Measurements from ENCODE around the gene AKAP13.

The AKAP13 gene

DNA sequence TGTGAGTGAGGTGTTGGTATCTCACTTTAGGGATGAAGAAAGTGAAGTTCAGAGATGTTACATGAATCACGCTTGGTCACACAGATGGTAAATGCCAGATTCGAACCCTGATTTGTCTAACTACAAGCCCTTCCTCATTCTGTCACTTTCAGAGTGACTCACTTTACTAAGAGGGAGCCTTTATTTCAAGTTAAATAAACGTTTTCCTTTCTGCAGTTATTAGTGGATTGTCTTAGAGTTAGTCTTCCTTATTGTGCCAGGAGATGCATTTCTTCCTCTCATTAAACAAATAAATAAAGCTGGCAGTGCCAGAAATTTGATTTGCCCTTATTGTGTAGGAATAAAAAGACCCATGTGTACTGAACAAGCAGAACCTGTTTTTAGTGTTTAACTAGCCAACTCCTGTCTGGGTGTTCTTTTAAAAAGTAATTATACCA is 162.5 kb downstream of the AKAP13 start:
- peak; percentile 32 for DNase-seq

- DNase-seq = no peak
Observed at GRCh38 chr15:85543741-85544155, 163.3 kb downstream of the AKAP13 start.

- DNase-seq = no peak
Observed at GRCh38 chr15:85545185-85545584, 164.8 kb downstream of the AKAP13 start.

- no peak for DNase-seq
Observed at GRCh38 chr15:85545752-85546151, 165.3 kb downstream of the AKAP13 start.

- no peak for DNase-seq
Observed at GRCh38 chr15:85547386-85547785, 167.0 kb downstream of the AKAP13 start.

DNA sequence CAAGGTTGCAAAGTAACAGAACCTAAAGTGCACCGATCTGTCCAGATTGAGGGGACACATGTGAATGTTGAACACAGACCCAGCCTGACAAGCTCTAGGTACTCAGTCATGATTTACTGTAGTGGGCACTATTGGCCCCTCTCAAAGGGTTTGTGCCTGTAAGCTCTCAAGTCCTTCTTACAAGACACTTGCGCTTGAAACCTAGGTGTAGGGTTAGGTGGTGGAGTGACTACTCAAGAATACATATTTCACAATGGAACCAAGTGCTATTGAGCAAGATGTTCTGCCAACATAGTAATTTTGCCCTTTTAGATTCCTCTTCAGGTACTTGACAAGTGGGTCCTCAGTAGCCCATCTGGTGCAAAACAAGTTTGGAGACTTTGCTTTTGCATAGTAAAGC is 169.9 kb downstream of the AKAP13 start:
- DNase-seq = no peak

- DNase-seq = no peak
Observed at GRCh38 chr15:85551221-85551832, 170.9 kb downstream of the AKAP13 start.

DNA sequence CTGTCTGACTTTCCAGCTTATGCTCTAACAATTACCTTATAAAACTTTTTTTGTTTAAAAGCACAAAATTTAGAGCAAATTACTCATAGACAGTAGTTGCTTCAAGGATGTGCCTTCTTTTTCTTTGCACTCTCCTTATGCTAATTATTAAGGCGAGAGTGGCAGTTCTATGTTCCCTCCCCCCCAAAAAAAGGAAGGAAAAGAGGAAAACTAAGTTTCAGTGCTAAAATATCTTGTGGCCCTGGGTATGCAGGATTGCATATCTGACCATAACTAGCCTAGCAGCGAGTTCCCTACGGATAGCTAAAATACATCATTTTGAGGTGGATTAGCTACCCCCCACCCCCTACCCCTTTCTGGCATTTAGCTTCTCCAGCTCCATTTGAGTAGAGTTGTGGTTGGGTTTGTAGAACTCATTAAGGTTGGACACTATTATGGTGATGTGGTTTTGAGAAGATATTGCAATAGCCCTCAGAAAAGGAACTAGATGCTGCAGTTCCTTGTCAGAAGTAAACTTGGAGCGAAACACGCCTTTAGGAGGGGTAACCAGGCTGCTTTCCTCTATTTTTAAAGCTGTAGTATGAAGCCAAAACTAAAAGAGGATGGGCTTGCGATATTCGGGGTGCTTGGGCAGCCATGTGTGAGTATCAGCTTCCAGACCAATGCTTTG is 174.6 kb downstream of the AKAP13 start:
- no peak for DNase-seq

GRCh38 chr15:85555875-85556617 is 175.6 kb downstream of the AKAP13 start:
- no peak for DNase-seq

DNA sequence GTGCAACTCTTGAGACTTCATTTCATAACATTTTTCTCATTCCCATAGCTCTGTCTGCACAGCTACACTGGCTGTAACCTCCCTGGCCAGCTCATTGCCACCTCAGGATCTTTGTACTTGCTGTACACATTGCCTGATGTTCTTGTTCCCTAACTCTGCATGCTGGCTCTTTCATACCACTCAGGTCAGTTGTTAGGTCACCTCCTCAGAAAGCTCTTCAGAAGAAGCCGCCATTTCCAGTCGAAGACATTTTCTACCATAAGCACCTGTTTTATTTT is 176.2 kb downstream of the AKAP13 start:
- no peak for DNase-seq

GRCh38 chr15:85557385-85557784 is 177.0 kb downstream of the AKAP13 start:
- DNase-seq = no peak

DNA sequence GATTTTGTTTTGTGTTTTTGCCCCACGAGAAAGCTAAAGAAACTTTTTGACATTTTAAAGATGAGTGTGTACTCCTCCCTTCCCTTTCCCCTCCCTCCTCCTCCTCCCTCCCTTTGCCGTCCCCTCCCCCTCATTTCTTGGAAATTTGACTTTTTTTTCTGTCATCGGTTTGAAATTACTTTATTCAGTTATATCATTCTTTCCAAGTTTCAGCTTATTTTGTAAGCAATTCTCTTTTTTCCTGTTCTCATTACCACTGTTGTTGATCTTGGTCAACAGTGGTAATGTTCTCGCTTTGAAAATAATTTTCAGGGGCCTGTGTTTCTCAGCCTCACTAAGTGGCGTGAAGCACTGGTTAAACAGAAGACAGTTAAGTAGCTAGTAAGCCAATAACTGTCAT is 178.4 kb downstream of the AKAP13 start:
- DNase-seq = no peak

GRCh38 chr15:85559530-85559929 is 179.1 kb downstream of the AKAP13 start:
- no peak for DNase-seq

- no peak for DNase-seq
Observed at GRCh38 chr15:85562824-85563223, 182.4 kb downstream of the AKAP13 start.

DNA sequence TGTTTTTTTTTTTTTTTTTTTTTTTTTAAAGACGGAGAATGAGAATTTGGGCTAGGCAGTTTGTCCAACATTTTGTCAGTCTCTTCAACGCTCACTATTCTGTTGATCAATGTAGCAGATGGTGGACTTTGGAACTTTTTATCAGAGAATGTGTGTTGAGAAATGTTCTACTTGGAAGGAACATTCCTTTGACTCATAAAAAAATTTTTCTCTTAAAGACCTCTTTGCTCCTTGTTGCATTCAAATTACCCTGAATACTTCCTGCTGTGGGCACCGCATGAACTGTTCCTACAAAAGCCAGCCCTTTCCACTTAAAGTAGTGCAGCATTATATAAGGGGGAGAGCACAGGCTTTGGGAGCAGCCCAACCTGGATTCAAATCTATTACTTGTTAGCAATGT is 182.9 kb downstream of the AKAP13 start:
- DNase-seq = no peak

GRCh38 chr15:85563731-85564130 is 183.3 kb downstream of the AKAP13 start:
- DNase-seq = no peak

DNA sequence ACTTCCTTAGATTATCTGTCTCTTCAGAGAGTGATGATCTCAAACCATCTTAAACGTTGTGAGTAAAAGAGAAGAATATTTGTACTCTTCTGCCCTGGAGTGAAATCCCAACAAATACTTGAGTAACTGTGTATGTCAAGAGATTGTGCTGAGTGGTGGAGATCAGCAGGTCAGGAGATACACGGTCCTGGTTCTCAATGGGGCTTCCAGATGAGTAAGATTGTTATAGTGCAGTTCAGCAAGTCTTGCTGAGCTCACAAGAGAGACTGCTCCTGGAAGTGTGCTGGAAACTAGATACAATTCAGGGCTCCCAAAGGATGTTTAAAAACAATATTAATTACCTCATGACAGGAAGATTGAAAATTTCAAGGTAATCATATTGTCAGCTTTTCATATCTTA is 184.3 kb downstream of the AKAP13 start:
- DNase-seq = no peak

GRCh38 chr15:85568261-85568808 is 187.9 kb downstream of the AKAP13 start:
- DNase-seq = no peak

- no peak for DNase-seq
Observed at GRCh38 chr15:85570336-85570735, 189.9 kb downstream of the AKAP13 start.

- no peak for DNase-seq
Observed at GRCh38 chr15:85571780-85572179, 191.4 kb downstream of the AKAP13 start.

DNA sequence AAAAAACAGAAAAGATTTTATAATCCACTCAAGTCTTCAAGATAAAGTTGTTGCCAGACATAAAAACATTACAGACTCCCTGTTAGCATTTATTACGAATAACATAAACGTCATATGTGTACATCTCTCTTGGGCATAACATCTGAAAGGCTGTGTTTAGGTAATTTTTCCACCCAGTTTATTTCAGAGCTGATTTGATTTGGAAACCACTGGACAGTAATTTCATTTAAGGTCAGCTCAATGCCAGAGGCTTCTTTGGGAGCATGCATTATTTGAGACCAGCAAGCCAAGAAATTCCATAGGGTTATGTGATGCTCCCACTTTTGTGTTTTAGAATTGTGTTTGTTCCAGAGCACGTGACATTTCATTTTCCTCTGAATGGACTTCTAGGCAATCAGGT is 196.0 kb downstream of the AKAP13 start:
- DNase-seq = no peak

GRCh38 chr15:85578941-85579701 is 198.7 kb downstream of the AKAP13 start:
- DNase-seq = no peak

DNA sequence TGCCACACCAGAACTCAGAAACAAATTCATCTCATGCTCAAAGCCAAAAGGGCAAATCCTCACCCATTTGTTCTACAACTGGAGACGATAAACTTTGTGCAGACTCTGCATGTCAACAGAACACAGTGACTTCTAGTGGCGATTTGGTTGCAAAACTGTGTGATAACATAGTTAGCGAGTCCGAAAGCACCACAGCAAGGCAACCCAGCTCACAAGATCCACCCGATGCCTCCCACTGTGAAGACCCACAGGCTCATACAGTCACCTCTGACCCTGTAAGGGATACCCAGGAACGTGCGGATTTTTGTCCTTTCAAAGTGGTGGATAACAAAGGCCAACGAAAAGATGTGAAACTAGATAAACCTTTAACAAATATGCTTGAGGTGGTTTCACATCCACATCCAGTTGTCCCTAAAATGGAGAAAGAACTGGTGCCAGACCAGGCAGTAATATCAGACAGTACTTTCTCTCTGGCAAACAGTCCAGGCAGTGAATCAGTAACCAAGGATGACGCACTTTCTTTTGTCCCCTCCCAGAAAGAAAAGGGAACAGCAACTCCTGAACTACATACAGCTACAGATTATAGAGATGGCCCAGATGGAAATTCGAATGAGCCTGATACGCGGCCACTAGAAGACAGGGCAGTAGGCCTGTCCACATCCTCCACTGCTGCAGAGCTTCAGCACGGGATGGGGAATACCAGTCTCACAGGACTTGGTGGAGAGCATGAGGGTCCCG is 199.7 kb downstream of the AKAP13 start:
- no peak for DNase-seq

Measured in DMS53 (cell line).